ENCODE results near the gene TRABD2A.

TRABD2A gene

DNA sequence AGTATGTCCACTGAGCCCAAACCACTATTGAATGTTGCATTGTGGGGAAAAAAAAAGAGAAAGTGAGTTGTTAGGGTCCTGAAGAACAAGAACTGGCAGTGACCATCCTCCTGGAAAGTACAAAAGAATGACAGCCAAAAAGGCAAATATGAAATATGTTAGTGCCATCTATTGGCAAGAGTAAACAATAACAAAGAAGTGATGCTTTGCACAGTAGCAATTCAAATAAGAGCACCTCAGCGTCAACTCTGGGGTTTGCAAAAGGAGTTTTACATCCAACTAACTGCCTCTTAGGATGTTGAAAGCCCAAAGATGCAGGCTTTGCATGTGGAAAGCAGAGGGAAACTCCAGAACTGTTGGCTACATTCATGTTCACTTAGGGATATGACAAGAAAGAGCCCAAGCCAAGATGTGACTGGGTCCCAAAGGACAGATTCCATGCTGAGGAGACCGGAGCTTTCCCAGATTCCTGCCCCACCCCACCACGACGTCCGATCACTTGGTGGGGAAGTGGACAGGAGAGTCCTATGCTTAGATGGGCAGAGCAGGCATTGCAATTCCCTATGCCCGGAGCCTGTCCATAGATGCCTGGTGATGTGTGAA, 15.6 kb downstream of the TRABD2A start:
- TF ChIP-seq, protein P1, sequence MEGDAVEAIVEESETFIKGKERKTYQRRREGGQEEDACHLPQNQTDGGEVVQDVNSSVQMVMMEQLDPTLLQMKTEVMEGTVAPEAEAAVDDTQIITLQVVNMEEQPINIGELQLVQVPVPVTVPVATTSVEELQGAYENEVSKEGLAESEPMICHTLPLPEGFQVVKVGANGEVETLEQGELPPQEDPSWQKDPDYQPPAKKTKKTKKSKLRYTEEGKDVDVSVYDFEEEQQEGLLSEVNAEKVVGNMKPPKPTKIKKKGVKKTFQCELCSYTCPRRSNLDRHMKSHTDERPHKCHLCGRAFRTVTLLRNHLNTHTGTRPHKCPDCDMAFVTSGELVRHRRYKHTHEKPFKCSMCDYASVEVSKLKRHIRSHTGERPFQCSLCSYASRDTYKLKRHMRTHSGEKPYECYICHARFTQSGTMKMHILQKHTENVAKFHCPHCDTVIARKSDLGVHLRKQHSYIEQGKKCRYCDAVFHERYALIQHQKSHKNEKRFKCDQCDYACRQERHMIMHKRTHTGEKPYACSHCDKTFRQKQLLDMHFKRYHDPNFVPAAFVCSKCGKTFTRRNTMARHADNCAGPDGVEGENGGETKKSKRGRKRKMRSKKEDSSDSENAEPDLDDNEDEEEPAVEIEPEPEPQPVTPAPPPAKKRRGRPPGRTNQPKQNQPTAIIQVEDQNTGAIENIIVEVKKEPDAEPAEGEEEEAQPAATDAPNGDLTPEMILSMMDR (IDR thresholded peaks at IDR 0.05; ENCODE audit: extremely low read depth, insufficient read depth, missing control alignments): peak; percentile 56
- peak; percentile 57 for DNase-seq (ENCODE audit: low spot score)

DNA sequence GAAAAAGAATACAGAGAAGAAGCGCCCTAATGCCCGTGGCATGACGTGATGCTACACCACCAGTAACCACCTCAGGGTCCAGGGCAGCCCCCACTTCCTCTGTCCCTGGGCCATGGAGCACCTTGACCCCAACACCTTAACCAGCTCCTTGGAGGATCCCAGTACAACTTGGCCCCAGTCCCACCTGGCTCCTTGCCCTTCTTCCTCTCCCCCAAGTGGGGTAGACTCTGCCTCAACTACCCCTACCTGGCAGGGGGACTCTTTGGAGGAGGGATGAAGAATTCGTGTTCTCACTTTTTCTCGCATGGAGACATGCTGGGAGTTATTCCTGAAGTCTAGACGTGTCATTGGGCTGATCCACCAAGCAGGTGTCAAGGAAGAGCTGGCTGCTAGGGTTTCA, 18.9 kb downstream of the TRABD2A start:
- TF ChIP-seq, protein P1 (IDR thresholded peaks at IDR 0.05; ENCODE audit: extremely low read depth, insufficient read depth, missing control alignments): no peak
- in situ Hi-C loops (cut with MboI; ENCODE audit: low pct_unique_long_range_greater_than_20kb, low sequenced_read_pairs, unreplicated experiment): loop anchor here (5.0 kb wide), 1 partner anchor 365 kb away; no protein-coding TSS in a partner anchor
- no peak for DNase-seq (ENCODE audit: low spot score)

More for the DNA sequence above, 15.6 kb downstream of the TRABD2A start:
- in situ Hi-C loops (cut with MboI; ENCODE audit: low pct_unique_long_range_greater_than_20kb, low sequenced_read_pairs, unreplicated experiment): no loop called here

DNA sequence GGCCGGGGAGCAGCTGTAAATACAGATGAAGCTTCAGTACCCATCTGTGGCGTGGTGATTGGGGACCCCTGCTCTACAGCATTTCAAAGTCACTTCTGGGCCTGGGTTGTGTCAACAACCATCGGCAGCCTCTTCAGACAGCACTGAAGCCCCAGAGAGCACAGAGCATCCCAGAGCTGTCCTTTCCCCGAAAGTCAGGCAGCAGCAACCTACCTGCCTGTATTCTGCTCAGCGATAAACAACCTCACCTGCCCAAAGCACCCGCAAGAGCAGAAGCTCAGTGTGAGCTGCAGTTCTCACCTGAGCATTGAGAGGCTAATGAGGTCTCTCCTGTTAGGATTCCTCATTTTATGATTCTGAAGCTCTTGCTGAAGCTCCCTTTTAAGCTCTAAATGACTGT, 19.3 kb downstream of the TRABD2A start:
- in situ Hi-C loops (cut with MboI; ENCODE audit: low pct_unique_long_range_greater_than_20kb, low sequenced_read_pairs, unreplicated experiment): loop anchor here (5.0 kb wide), 1 partner anchor 364 kb away; no protein-coding TSS in a partner anchor
- TF ChIP-seq, protein P1 (IDR thresholded peaks at IDR 0.05; ENCODE audit: extremely low read depth, insufficient read depth, missing control alignments): no peak
- DNase-seq (ENCODE audit: low spot score): no peak

DNA sequence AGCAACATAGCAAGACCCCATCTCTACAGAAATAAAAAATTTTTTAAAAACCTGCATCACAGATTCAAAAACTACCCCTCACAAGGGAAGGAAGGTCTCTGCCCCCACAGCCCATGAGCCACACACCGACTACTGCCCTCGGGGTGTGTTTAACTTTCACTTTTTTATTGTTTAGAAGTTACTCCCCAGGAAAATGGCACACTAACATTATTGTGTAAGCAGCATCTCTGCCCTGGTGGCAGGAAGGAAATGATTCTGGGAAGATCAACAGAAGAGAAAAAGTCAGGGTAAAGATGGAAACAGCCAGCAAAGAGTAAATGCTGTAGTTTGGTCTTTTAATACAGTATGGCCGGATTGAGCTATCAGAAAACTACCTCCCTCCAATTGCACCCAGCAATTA, 21.9 kb downstream of the TRABD2A start:
- DNase-seq (ENCODE audit: low spot score): no peak
- in situ Hi-C loops (cut with MboI; ENCODE audit: low pct_unique_long_range_greater_than_20kb, low sequenced_read_pairs, unreplicated experiment): no loop called here
- TF ChIP-seq, protein P1 (IDR thresholded peaks at IDR 0.05; ENCODE audit: extremely low read depth, insufficient read depth, missing control alignments): no peak

DNA sequence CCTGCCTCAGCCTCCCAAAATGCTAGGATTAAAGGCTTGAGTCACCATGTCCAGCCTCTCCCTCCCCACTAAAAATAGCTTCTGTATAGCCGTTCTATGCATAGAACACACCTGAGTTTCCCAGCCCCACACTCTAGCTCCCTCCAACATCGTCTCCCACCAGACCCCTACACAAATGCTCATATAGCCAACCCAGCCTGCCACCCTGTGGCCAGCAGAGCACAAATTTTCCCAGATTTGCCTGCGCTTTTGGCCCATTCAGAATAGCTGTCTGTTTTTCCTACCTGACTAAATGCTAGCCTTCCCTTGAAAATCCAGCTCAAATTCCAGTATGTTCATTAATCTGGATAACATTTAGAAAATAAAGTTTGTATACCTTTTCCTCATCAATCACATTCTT, 22.8 kb downstream of the TRABD2A start:
- in situ Hi-C loops (cut with MboI; ENCODE audit: low pct_unique_long_range_greater_than_20kb, low sequenced_read_pairs, unreplicated experiment): no loop called here
- TF ChIP-seq, protein P1 (IDR thresholded peaks at IDR 0.05; ENCODE audit: extremely low read depth, insufficient read depth, missing control alignments): peak; percentile 30
- DNase-seq (ENCODE audit: low spot score): no peak

DNA sequence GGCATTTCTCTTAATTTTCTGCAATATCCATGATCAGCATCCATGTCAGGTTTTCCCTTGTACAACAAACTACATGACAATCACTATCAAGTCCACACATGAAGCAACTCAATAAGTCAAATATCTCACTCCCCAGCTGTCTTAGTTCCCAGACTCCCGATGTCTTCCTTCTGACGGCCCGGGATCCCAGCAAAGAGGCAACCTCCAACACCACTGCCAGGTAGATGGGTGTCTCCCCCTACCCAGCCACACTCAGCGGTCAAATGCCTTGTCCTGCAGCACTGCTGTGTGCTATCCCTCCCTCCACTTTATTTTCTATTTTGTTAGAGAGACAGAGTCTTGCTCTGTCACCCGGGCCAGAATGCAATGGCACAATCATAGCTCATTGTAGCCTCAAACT, 23.3 kb downstream of the TRABD2A start:
- DNase-seq (ENCODE audit: low spot score): no peak

More for the DNA sequence above, 23.3 kb downstream of the TRABD2A start:
- TF ChIP-seq, protein P1 (IDR thresholded peaks at IDR 0.05; ENCODE audit: extremely low read depth, insufficient read depth, missing control alignments): no peak
- in situ Hi-C loops (cut with MboI; ENCODE audit: low pct_unique_long_range_greater_than_20kb, low sequenced_read_pairs, unreplicated experiment): no loop called here

Data from GM13977 (cell line).